ENCODE measurements around the gene C1QTNF8. TPM values are rescaled to one million over a fixed set of nuclear protein-coding genes. Genes with fewer than 3 reads are reported as not detected.

The C1QTNF8 gene
- total RNA-seq, 1 experiment from 2014 or later: not detected

- no peaks in the 10 kb centered on the region; a peak in 1 of 7 replicates for H3K36me3 Mint-ChIP-seq (ENCODE audit: insufficient read depth in 1 of 3, low read depth in 3 of 3)
- Histone ChIP-seq H3K56ac (ENCODE audit: insufficient read length, low read depth, low read length) (no peak overlapping the region), H3K9me3 (ENCODE audit: control insufficient read depth, low read depth, low read length) (no peaks in the 10 kb centered on the region), H3K9ac (ENCODE audit: extremely low read depth, insufficient read length, low read length) (no peak overlapping the region), H2BK20ac (ENCODE audit: low read depth, low read length, poor library complexity, severe bottlenecking) (no peak overlapping the region), H3T11ph (ENCODE audit: low read length) (no peak overlapping the region), H3K23ac (ENCODE audit: insufficient read length, low read depth, low read length) (no peak overlapping the region), H3K14ac (ENCODE audit: insufficient read depth, low read length) (no peak overlapping the region), H2AFZ (ENCODE audit: low read length) (no peak overlapping the region), H2BK5ac (ENCODE audit: insufficient read length, low read length) (no peak overlapping the region), H3K4ac (ENCODE audit: low read depth, low read length) (no peak overlapping the region), H2AK5ac (ENCODE audit: insufficient read length, low read length) (no peak overlapping the region), H3K27ac (ENCODE audit: insufficient read length, low read depth, low read length) (no peak overlapping the region), H3K4me2 (ENCODE audit: insufficient read depth, insufficient read length, low read length) (no peak overlapping the region), H2BK120ac (ENCODE audit: low read depth, low read length, poor library complexity, severe bottlenecking) (no peak overlapping the region), H3K79me1 (ENCODE audit: insufficient read depth, low read depth, low read length, poor library complexity, severe bottlenecking) (no peaks in the 10 kb centered on the region), H3K18ac (ENCODE audit: insufficient read length, low read depth, low read length) (no peak overlapping the region), H3K27me3 (ENCODE audit: insufficient read depth, low read length) (no peaks in the 10 kb centered on the region), H4K20me1 (ENCODE audit: control insufficient read depth, insufficient read depth, insufficient read length) (no peaks in the 10 kb centered on the region), H4K5ac (ENCODE audit: insufficient read length, low read depth, low read length) (no peak overlapping the region), H2BK12ac (ENCODE audit: insufficient read length, low read depth, low read length) (no peak overlapping the region), H4K91ac (ENCODE audit: insufficient read length, low read depth, low read length) (no peak overlapping the region), H2BK15ac (ENCODE audit: low read depth, low read length) (no peak overlapping the region), H3K23me2 (ENCODE audit: insufficient read length, low read depth, low read length, poor library complexity, severe bottlenecking) (no peaks in the 10 kb centered on the region), H3K79me2 (ENCODE audit: insufficient read depth, low read length) (no peaks in the 10 kb centered on the region), H3K4me1 (ENCODE audit: insufficient read depth, low read length) (no peaks in the 10 kb centered on the region), H4K8ac (replicated peaks; ENCODE audit: insufficient read length, low read depth, low read length) (no peak overlapping the region)
- no peak for TF ChIP-seq CTCF (conservative IDR thresholded peaks at IDR 0.05)
- no peaks in the 10 kb centered on the region; the same call in 1 of the 2 replicates for H3K27me3 Mint-ChIP-seq (ENCODE audit: low read depth)
- DNase-seq: no peak
- no peak overlapping the region for H3K27ac Mint-ChIP-seq
- no peak overlapping the region for H3K4me3 Mint-ChIP-seq
- peaks cover 0 to 4% of the 10 kb centered on the region in 2 experiments; a peak in 2 of 5 replicates for H3K9me3 Mint-ChIP-seq
- H3K4me1 Mint-ChIP-seq: peaks cover 0 to 7% of the 10 kb centered on the region in 2 experiments; a peak in 2 of 4 replicates
- no CpG with 5 or more reads among the region's 23 CpGs for WGBS (ENCODE audit: extremely low coverage, insufficient read length, low lambda C conversion rate)
These were observed 1.8 kb upstream of the C1QTNF8 start for GRCh38 chr16:1097800-1098199.
